ENCODE measurements around the gene CLIC1. TPM values are rescaled to one million over a fixed set of nuclear protein-coding genes. Genes with fewer than 3 reads are reported as not detected.

CLIC1 gene
- total RNA-seq, 2 experiments from 2014 or later: 525 to 561 TPM

GRCh38 chr6:31742894-31743293, 6.6 kb upstream of the CLIC1 start:
- no peaks in the 10 kb centered on the region for H3K27me3 Mint-ChIP-seq
- CTCF ChIA-PET: no interaction called here
- no peak overlapping the region for H3K27ac Mint-ChIP-seq

GRCh38 chr6:31741815-31742214, 5.5 kb upstream of the CLIC1 start:
- POLR2A ChIA-PET: no interaction called here
- Mint-ChIP-seq H3K36me3 (ENCODE audit: low read depth) (peaks cover 34% of the 10 kb centered on the region), H3K4me3 (peak overlapping the region; percentile 2), H3K27me3 (no peaks in the 10 kb centered on the region), H3K27ac (peak overlapping the region; percentile 6), H3K4me1 (peaks cover 58% of the 10 kb centered on the region), H3K9me3 (no peaks in the 10 kb centered on the region)
- no peak for DNase-seq
- CTCF ChIA-PET: interaction anchor here (4.4 kb wide), 1 partner anchor 89 kb away, joined by 14 read pairs; no protein-coding TSS in a partner anchor

More at GRCh38 chr6:31742894-31743293, 6.6 kb upstream of the CLIC1 start:
- peaks cover 40% of the 10 kb centered on the region for H3K36me3 Mint-ChIP-seq (ENCODE audit: low read depth)
- POLR2A ChIA-PET: no interaction called here
- H3K9me3 Mint-ChIP-seq: no peaks in the 10 kb centered on the region
- H3K4me1 Mint-ChIP-seq: peaks cover 47% of the 10 kb centered on the region
- no peak for DNase-seq
- no peak overlapping the region for H3K4me3 Mint-ChIP-seq

- no peaks in the 10 kb centered on the region for H3K9me3 Mint-ChIP-seq
- peaks cover 34% of the 10 kb centered on the region for H3K36me3 Mint-ChIP-seq (ENCODE audit: low read depth)
- H3K27ac Mint-ChIP-seq: peak overlapping the region; percentile 96
- no peaks in the 10 kb centered on the region for H3K27me3 Mint-ChIP-seq
- CTCF ChIA-PET: interaction anchor here (0.6 to 4.4 kb wide), 13 partner anchors 11 to 111 kb away, joined by 3 to 26 read pairs (median 3); partner anchors contain the start of genes C6orf47, DDAH2, LY6G6D and VARS1
- H3K4me3 Mint-ChIP-seq: peak overlapping the region; percentile 88
- POLR2A ChIA-PET: interaction anchor here (1.1 kb wide), 1 partner anchor 11 kb away, joined by 3 read pairs; the partner anchor contains the start of gene DDAH2
- DNase-seq: no peak
- peaks cover 61% of the 10 kb centered on the region for H3K4me1 Mint-ChIP-seq
These were observed 4.3 kb upstream of the CLIC1 start for GRCh38 chr6:31740397-31741223.

DNA sequence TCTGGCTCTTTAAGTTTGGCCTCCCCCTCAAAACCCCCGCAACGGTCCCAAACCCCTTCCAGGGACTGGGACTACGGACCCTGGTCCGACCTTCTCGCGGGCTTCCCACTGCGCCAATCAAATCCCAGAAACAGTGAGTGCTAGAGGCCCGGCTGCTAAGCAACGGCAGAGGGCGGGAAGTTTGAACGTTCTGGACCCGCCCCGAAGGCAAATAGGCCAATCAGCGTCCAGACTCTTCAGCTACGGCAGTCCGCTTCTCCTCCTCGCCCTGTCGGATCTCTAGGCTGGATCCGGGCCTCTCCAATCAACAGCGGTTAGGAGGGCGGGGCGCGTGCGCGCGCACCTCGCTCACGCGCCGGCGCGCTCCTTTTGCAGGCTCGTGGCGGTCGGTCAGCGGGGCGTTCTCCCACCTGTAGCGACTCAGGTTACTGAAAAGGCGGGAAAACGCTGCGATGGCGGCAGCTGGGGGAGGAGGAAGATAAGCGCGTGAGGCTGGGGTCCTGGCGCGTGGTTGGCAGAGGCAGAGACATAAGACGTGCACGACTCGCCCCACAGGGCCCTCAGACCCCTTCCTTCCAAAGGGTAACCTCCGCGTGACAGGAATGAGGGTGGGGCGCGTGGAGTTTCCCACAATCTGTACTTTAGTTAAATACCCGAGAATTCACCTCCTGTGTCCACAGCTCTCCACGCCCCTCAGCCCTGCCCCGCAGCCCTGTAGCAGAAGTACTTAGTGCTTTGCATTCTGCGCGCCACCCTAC, 3.5 kb upstream of the CLIC1 start, which contains the start of gene MSH5:
TSS of gene MSH5 (plus strand) at position 367 of the 758 bp plus-strand sequence. CDS start 462 bp downstream, outside the sequence.
- peak within 1 kb of the TSS; percentile 94 for H3K4me3 Mint-ChIP-seq
- H3K4me1 Mint-ChIP-seq: peaks cover 56% of the 10 kb centered on the region
- H3K27ac Mint-ChIP-seq: peak within 1 kb of the TSS; percentile 96
- peak; percentile 98 for DNase-seq
- H3K36me3 Mint-ChIP-seq (ENCODE audit: low read depth): peaks cover 37% of the 10 kb centered on the region
- ChIA-PET POLR2A (interaction anchor here (0.6 to 1.3 kb wide), 4 partner anchors 10 to 123 kb away, joined by 3 to 7 read pairs (median 4); partner anchors contain the start of genes DDAH2, LSM2 and NEU1), CTCF (interaction anchor here (0.6 to 4.4 kb wide), 18 partner anchors 10 to 189 kb away, joined by 3 to 26 read pairs (median 4); partner anchors contain the start of genes BAG6, C6orf47, DDAH2 and GPANK1)
- H3K9me3 Mint-ChIP-seq: no peaks in the 10 kb centered on the region
- H3K27me3 Mint-ChIP-seq: no peaks in the 10 kb centered on the region

DNA sequence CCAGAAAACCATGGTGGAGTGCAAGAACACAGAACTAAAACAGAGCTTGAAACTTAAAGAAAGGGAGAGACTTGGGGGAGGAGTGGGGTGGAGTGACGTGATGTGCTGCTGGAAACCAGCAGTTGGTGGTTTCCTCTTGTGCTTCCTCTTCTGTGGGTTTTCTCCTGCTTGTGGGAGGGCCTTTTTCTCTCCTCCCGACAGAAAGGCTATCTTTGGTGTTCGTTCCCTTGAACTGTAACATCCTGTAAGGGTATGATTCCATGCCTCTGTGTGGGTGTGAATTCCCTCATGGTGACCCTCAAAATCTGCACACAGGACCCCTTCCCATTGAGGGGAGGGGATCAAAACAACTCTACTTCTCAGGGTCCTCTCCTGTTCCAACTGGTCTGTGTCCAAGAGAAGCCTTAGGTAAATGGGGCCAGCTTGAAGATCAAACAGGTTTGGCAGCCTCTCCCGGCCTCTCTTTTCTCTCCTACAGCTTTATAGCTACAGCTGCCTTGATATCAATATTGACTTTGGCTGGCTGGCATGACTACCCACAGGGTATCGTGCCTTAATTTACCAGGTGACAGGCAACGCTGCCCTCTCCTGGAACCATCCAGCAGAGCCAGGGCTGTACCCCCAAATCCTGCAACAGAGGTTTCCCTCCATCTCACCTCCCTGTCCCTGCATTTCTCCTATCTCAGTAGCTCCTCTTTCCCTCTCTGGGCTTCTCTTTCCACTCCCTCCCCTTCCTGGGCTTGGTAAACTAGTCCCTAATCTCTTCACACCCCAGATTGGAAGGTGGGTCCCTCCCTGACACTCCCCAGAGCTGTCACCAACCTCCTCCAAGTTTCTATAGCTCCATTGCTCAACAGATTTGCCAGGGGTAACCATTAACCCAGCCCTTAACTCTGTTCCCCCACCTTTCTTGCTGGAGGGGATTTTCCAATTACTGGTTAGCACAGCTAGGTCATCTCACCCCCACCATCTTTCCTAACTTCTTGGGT, 2.0 kb upstream of the CLIC1 start:
- CTCF ChIA-PET: interaction anchor here (0.6 to 4.4 kb wide), 24 partner anchors 9 to 414 kb away, joined by 3 to 26 read pairs (median 5); partner anchors contain the start of genes BAG6, DDAH2, GPANK1 and HSPA1A
- peak overlapping the region; percentile 96 for H3K27ac Mint-ChIP-seq

DNA sequence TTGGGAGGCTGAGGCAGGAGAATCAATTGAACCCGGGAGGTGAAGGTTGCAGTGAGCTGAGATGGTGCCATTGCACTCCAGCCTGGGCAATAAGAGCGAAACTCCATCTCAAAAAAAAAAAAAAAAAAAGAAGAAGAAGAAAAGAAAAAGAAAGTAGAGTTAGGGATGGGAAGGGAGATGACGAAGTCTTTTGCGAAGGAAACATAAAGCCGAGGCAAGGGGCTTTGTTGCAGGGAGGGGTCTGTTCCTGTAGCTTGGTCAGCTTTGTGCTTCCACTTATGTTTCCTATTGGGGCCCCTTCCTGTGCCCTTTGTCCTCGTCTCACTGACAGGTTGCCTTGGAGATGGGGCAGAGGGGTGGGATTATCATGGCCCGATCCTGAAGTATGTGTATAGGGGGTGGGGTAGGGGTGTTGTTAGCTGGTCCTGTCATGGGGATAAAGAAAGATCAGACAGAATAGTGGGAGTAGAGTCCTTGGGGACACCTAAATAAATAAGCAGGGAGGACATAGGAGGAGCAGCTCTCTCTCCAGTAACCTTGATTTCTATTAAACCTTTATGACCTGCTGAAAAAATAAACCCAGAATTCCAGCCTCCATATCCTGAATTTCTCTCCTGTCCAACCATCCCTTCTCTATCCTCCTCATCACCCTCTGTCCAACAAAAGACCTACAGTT, 1.1 kb upstream of the CLIC1 start:
- H3K27me3 Mint-ChIP-seq: no peaks in the 10 kb centered on the region
- no peaks in the 10 kb centered on the region for H3K9me3 Mint-ChIP-seq
- CTCF ChIA-PET: interaction anchor here (0.6 to 4.4 kb wide), 20 partner anchors 8 to 1237 kb away, joined by 3 to 26 read pairs (median 6); partner anchors contain the start of genes BAG6, DDAH2, HSPA1A and HSPA1L
- H3K4me1 Mint-ChIP-seq: peaks cover 65% of the 10 kb centered on the region
- peaks cover 39% of the 10 kb centered on the region for H3K36me3 Mint-ChIP-seq (ENCODE audit: low read depth)
- POLR2A ChIA-PET: interaction anchor here (0.5 to 2.7 kb wide), 8 partner anchors 10 to 115 kb away, joined by 3 to 9 read pairs (median 4); partner anchors contain the start of genes ABHD16A, HSPA1A, HSPA1B and HSPA1L
- H3K27ac Mint-ChIP-seq: peak overlapping the region; percentile 96
- H3K4me3 Mint-ChIP-seq: peak overlapping the region; percentile 94
- peak; percentile 39 for DNase-seq

More for the DNA sequence above, 2.0 kb upstream of the CLIC1 start:
- no peaks in the 10 kb centered on the region for H3K9me3 Mint-ChIP-seq
- peaks cover 65% of the 10 kb centered on the region for H3K4me1 Mint-ChIP-seq
- H3K27me3 Mint-ChIP-seq: no peaks in the 10 kb centered on the region
- DNase-seq: peak; percentile 85
- H3K36me3 Mint-ChIP-seq (ENCODE audit: low read depth): peaks cover 44% of the 10 kb centered on the region
- peak overlapping the region; percentile 94 for H3K4me3 Mint-ChIP-seq
- POLR2A ChIA-PET: interaction anchor here (0.5 to 1.3 kb wide), 9 partner anchors 11 to 1795 kb away, joined by 3 to 5 read pairs (median 3); partner anchors contain the start of genes HSPA1A, HSPA1L, LSM2 and NEU1

DNA sequence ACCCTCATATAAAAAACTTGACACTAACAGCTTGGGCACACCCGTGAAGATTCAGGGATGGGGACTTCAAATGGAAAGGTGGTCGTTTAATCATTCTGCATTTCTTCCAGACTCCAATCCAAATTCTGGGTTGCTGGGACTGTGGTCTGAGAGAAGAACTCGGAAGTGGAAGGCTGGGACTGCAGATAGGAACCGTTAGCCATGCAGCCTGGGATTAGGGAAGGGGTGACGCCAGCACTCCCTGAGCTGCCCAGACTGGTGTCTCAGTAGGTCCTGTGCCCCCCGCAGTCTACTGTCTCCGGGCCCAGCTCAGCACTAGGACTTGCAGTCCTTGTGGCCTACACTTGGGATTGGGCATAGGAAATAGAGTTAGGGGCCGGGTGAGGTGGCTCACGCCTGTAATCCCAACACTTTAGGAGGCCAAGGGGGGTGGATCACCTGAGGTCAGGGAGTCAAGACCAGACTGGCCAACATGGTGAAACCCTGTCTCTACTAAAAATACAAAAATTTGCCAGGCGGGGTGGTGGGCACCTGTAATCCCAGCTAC, 511 bp upstream of the CLIC1 start:
- ChIA-PET CTCF (interaction anchor here (0.6 to 4.1 kb wide), 7 partner anchors 10 to 1237 kb away, joined by 3 to 21 read pairs (median 7); partner anchors contain the start of gene VWA7), POLR2A (interaction anchor here (0.6 to 2.7 kb wide), 4 partner anchors 11 to 90 kb away, joined by 3 to 9 read pairs (median 6); partner anchors contain the start of genes ABHD16A, HSPA1B and LSM2)
- Mint-ChIP-seq H3K27me3 (no peaks in the 10 kb centered on the region), H3K4me3 (peak overlapping the region; percentile 94), H3K27ac (peak overlapping the region; percentile 96), H3K36me3 (ENCODE audit: low read depth) (peaks cover 42% of the 10 kb centered on the region), H3K4me1 (peaks cover 68% of the 10 kb centered on the region), H3K9me3 (no peaks in the 10 kb centered on the region)
- no peak for DNase-seq

DNA sequence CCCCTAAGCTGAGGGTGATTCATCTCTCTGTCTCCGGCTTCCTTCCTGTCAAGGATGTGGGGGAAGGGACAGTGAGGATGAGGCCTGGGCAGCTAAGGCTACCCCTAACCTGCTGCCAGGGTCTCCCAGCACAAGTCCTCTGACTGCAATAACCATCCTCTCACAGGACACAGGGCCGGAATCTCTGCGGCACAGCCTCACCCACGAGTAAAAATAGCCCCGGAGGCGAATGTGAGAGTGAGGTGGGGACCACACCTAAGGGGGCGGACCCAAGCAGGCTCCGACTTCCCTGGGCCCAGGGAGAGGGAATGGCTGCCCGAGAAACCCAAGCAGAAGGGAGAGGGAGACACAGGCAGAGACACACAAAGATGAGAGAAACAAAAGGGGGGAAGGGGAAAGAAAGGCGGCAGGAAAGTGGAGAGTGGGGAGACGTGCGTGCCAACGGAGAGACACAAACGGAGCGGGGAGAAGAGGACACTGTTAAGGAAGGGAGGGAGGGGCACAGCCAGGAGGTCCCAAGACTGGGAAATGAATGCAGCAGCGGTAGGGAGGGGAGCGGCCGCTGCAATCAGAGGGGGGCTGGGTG, 1.4 kb downstream of the CLIC1 start:
- peak overlapping the region; percentile 96 for H3K27ac Mint-ChIP-seq
- H3K36me3 Mint-ChIP-seq (ENCODE audit: low read depth): peaks cover 49% of the 10 kb centered on the region
- ChIA-PET POLR2A (interaction anchor here (2.7 kb wide), 1 partner anchor 92 kb away, joined by 9 read pairs; the partner anchor contains the start of gene HSPA1B), CTCF (interaction anchor here (0.6 to 2.2 kb wide), 7 partner anchors 9 to 158 kb away, joined by 3 to 17 read pairs (median 4); no protein-coding TSS in a partner anchor)
- no peaks in the 10 kb centered on the region for H3K9me3 Mint-ChIP-seq
- H3K27me3 Mint-ChIP-seq: no peaks in the 10 kb centered on the region
- H3K4me3 Mint-ChIP-seq: peak overlapping the region; percentile 94
- H3K4me1 Mint-ChIP-seq: peaks cover 69% of the 10 kb centered on the region
- DNase-seq: peak; percentile 64

DNA sequence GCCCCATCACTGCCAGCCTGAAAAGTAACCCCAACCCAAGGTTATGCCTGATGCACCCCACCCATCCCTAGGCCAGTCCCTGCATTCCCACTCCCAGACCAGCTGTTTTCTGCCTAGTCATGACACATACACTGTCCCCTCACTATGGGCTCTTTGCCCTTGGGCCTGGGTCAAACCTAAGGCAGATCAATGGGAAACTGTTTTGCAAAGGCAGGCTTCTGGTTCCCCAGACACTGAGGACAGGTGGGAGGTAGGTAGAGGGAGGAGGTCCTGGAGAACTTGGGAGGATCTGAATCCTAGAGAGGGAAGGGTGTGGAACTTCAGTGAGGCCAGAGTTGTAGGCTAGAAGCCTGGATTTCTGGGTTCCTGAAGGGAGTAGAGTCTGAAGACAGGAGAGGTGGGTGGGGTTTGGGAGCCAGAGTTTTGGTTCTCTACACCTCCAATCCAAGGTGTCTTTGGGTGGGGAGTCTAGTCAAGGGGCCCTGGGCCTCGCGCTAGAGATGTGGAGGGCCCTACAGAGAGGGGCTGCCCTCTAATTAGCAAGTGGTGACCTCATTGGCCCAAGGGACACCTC, 2.0 kb downstream of the CLIC1 start:
- Mint-ChIP-seq H3K9me3 (no peaks in the 10 kb centered on the region), H3K4me3 (peak overlapping the region; percentile 94), H3K4me1 (peaks cover 68% of the 10 kb centered on the region)

GRCh38 chr6:31733734-31734133, 2.6 kb downstream of the CLIC1 start:
- no peak for DNase-seq
- Mint-ChIP-seq H3K4me3 (peak overlapping the region; percentile 94), H3K27me3 (no peaks in the 10 kb centered on the region), H3K9me3 (no peaks in the 10 kb centered on the region), H3K4me1 (peaks cover 68% of the 10 kb centered on the region), H3K36me3 (ENCODE audit: low read depth) (peaks cover 49% of the 10 kb centered on the region), H3K27ac (peak overlapping the region; percentile 76)
- POLR2A ChIA-PET: no interaction called here
- CTCF ChIA-PET: interaction anchor here (1.4 to 1.5 kb wide), 3 partner anchors 23 to 62 kb away, joined by 3 to 5 read pairs (median 4); partner anchors contain the start of gene VARS1

More for the DNA sequence above, 2.0 kb downstream of the CLIC1 start:
- H3K36me3 Mint-ChIP-seq (ENCODE audit: low read depth): peaks cover 49% of the 10 kb centered on the region
- H3K27me3 Mint-ChIP-seq: no peaks in the 10 kb centered on the region
- no peak for DNase-seq
- peak overlapping the region; percentile 96 for H3K27ac Mint-ChIP-seq
- CTCF ChIA-PET: interaction anchor here (0.6 to 1.5 kb wide), 6 partner anchors 8 to 122 kb away, joined by 3 to 5 read pairs (median 4); partner anchors contain the start of gene VARS1
- POLR2A ChIA-PET: no interaction called here

Measured in activated CD4-positive, alpha-beta T cell treated with anti-CD3 and anti-CD28 coated beads, Interleukin-2, amount 10 ng/mL, durations not matched to agents 7 days and 5 days (primary cell).